H1 (cell line): ENCODE data around the gene ZNF629. TPM values are rescaled to one million over a fixed set of nuclear protein-coding genes. Genes with fewer than 3 reads are reported as not detected.

Experiments used
- ATF2 ChIP-seq: IDR thresholded peaks from 2 replicates; pipeline ENCODE4 v1.6.1; 2012; ENCODE audit warnings: low read length, inconsistent platforms
- ATF3 ChIP-seq: IDR thresholded peaks from 2 replicates; pipeline ENCODE4 v1.6.1; 2011; ENCODE audit warnings: low read depth, mild to moderate bottlenecking, low read length; ENCODE audit not compliant: insufficient read depth
- BACH1 ChIP-seq: IDR thresholded peaks from 2 replicates; pipeline ENCODE4 v1.6.1; 2012; ENCODE audit warnings: low read length, improper control_type of control experiment
- CBX5 ChIP-seq: fragments of 300-800, 300-1000 bp; sonication (generic); IDR thresholded peaks from 2 replicates; pipeline ENCODE4 v1.7.1; 2016; ENCODE audit warnings: antibody characterized with exemption, low read length, low read depth
- CBX8 ChIP-seq: fragments of 300-800, 300-1000 bp; sonication (generic); IDR thresholded peaks from 2 replicates; pipeline ENCODE4 v1.7.1; 2016; ENCODE audit warnings: low read depth, low read length, borderline replicate concordance
- CEBPB ChIP-seq: IDR thresholded peaks from 2 replicates; pipeline ENCODE4 v1.6.1; 2012; ENCODE audit warnings: low read depth, low read length
- CHD1 ChIP-seq: IDR thresholded peaks from 2 replicates; pipeline ENCODE4 v1.6.1; 2012; ENCODE audit warnings: low read depth, low read length, improper control_type of control experiment
- CTBP2 ChIP-seq: IDR thresholded peaks from 2 replicates; pipeline ENCODE4 v1.7.0; 2011; ENCODE audit warnings: borderline replicate concordance, mild to moderate bottlenecking, moderate library complexity, mixed read lengths, low read length; ENCODE audit not compliant: insufficient read depth, insufficient read length
- E2F6 ChIP-seq: IDR thresholded peaks from 2 replicates; pipeline ENCODE4 v1.6.1; 2012; ENCODE audit warnings: inconsistent platforms
- GABPA ChIP-seq: IDR thresholded peaks from 2 replicates; pipeline ENCODE4 v1.6.1; 2011; ENCODE audit warnings: mild to moderate bottlenecking, low read length, moderate library complexity, borderline replicate concordance; ENCODE audit not compliant: insufficient read depth
- HDAC2 ChIP-seq, 2 experiments: fragments of 300-600 bp in 1 of 2; sonication (generic) in 1 of 2; IDR thresholded peaks; 2 replicates each; pipeline ENCODE4 v1.6.1; 2011 to 2012; ENCODE audit warnings: low read depth in 2 of 2, low read length in 2 of 2, mild to moderate bottlenecking in 2 of 2, moderate library complexity in 2 of 2, borderline replicate concordance in 1 of 2, inconsistent platforms in 1 of 2
- JUN ChIP-seq: IDR thresholded peaks from 2 replicates; pipeline ENCODE4 v1.6.1; 2011; ENCODE audit warnings: low read depth, mild to moderate bottlenecking, improper control_type of control experiment, low read length
- JUND ChIP-seq: IDR thresholded peaks from 2 replicates; pipeline ENCODE4 v1.6.1; 2011; ENCODE audit warnings: mild to moderate bottlenecking, improper control_type of control experiment, low read length
- KDM4A ChIP-seq: IDR thresholded peaks from one replicate; pipeline ENCODE4 v1.7.1; 2012; ENCODE audit warnings: low read depth, mild to moderate bottlenecking, moderate library complexity, low read length, inconsistent platforms; ENCODE audit not compliant: severe bottlenecking
- MAX ChIP-seq: IDR thresholded peaks from 2 replicates; pipeline ENCODE4 v1.6.1; 2012; ENCODE audit warnings: inconsistent platforms
- POLR2AphosphoS5 ChIP-seq: IDR thresholded peaks from 2 replicates; pipeline ENCODE4 v1.6.1; 2011; ENCODE audit warnings: low read depth, low read length
- RFX5 ChIP-seq: IDR thresholded peaks from 2 replicates; pipeline ENCODE4 v1.6.1; 2011; ENCODE audit warnings: low read depth, low read length, improper control_type of control experiment, borderline replicate concordance
- RXRA ChIP-seq: IDR thresholded peaks from 2 replicates; pipeline ENCODE4 v1.6.1; 2011; ENCODE audit warnings: low read depth, mild to moderate bottlenecking, low read length, moderate library complexity; ENCODE audit not compliant: insufficient read depth
- SP4 ChIP-seq: IDR thresholded peaks from 2 replicates; pipeline ENCODE4 v1.6.1; 2012; ENCODE audit warnings: low read length, inconsistent platforms
- TAF1 ChIP-seq: IDR thresholded peaks from 2 replicates; pipeline ENCODE4 v1.6.1; 2011; ENCODE audit warnings: mild to moderate bottlenecking, low read depth, low read length
- TCF12 ChIP-seq: IDR thresholded peaks from 2 replicates; pipeline ENCODE4 v1.6.1; 2011; ENCODE audit warnings: low read depth, mild to moderate bottlenecking, low read length
- polyA plus RNA-seq, 7 experiments: library from polyadenylated mRNA; depleted of rRNA in 3 of 7; stranded (reverse) in 5 of 7; unstranded in 2 of 7; fragments of >200 nt in 5 of 7; fragments of 200-250 nt in 2 of 7; gene quantifications; 1 replicate in 5 of 7; 2 replicates in 1 of 7; 4 replicates in 1 of 7; pipeline versions ENCODE4 v1.2.1 to v1.2.3, GENCODE V29; 2011 to 2013; ENCODE audit warnings: missing spikeins in 2 of 7, mixed read lengths in 2 of 7
- total RNA-seq: library from RNA; stranded (reverse); fragmentation: NEBNext Ultra II Directional; extraction: Animal tissue kit (Norgen Biotek cat#: 25700); gene quantifications from 2 replicates; pipeline ENCODE4 v1.2.1, GENCODE V29; 2021

Gene ZNF629
- total and polyA plus RNA-seq, 2 of the 8 experiments (the other 6 are each of a cell fraction or from before 2014, with no cell fraction given) = 11.0 to 19.5 TPM

- TF ChIP-seq CEBPB = no peak
- TF ChIP-seq CHD1 = no peak
- TF ChIP-seq RXRA = no peak
- no peak for TF ChIP-seq ATF3
- no peak for TF ChIP-seq SP4
- TF ChIP-seq ATF2 = no peak
- TF ChIP-seq TAF1 = peak; percentile 96
- TF ChIP-seq HDAC2 (IDR thresholded peaks at IDR 0.05; ENCODE audit: borderline replicate concordance in 1 of 2, low read depth in 2 of 2, low read length in 2 of 2) = peak; percentile 80; a peak in 3 of 4 replicates
- no peak for TF ChIP-seq TCF12
- peak; percentile 50; the same call in 1 of the 2 replicates for TF ChIP-seq E2F6
- TF ChIP-seq GABPA = peak; percentile 87; the same call in 1 of the 2 replicates
- TF ChIP-seq MAX = no peak; the same call in 1 of the 2 replicates
- 0 out of 2 replicates have a peak, but pooled peaks have one; percentile 17 for TF ChIP-seq JUND
- no peak for TF ChIP-seq CBX5
- peak; percentile 65; the same call in 1 of the 2 replicates for TF ChIP-seq POLR2AphosphoS5
- TF ChIP-seq RFX5 = no peak
- TF ChIP-seq CBX8 = no peak
- TF ChIP-seq JUN = no peak
- TF ChIP-seq CTBP2 = no peak
- peak; percentile 26; the same call in 1 of the 2 replicates for TF ChIP-seq BACH1
- peak; percentile 88 for TF ChIP-seq KDM4A
These were observed at the start of gene ZNF629 (continued) for GRCh38 chr16:30786936-30787612.
